ENCODE measurements around the gene MTHFR.

The MTHFR gene

GRCh38 chr1:11805422-11806306 is at the start of gene MTHFR, which contains the start of gene CLCN6:
Gene MTHFR, minus strand, starts transcription at chr1:11805964. Its CDS starts 2,848 bp downstream, at chr1:11803116.
Gene CLCN6, plus strand, starts transcription at chr1:11806191. Its CDS starts 72 bp downstream, at chr1:11806263.
- peak; percentile 99 for DNase-seq

DNA sequence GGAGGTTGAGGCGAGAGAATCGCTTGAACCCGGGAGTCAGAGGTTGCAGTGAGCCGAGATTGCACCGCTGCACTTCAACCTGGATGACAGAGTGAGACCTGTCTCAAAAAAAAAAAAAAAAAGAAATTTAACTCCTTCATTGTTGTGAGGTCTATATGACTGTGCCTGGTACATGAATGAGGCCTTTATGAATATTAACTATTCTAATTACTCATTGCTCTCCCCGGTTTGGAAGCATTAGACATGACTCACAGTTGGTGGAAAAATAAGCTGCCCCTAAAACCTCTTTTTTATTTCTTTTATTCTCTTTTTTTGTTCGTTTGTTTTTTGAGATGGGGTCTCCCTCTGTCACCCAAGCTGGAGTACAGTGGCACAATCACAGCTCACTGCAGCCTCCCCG is 49.7 kb upstream of the MTHFR start:
- DNase-seq, result no peak

GRCh38 chr1:11854519-11854918 is 48.8 kb upstream of the MTHFR start:
- no peak for DNase-seq

DNA sequence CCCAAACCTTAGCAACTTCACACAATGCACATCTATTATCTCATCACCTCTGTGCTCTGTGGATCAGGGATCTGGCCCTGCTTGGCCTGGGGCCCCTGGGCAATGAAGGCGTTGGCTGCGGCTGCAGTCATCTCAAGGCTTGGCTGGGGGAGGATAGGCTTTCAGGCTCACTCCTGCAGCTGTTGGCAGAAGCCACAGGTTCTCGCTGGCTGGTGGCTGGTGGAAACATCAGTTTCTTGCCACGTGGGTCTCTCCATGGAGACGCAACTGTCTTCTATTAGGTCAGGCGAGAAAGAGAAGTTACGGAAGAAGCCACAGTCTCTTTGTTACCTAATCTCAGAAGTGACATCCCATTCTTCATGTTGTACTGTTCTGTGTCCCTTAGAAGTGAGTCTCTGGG is 45.4 kb upstream of the MTHFR start:
- DNase-seq, result no peak

DNA sequence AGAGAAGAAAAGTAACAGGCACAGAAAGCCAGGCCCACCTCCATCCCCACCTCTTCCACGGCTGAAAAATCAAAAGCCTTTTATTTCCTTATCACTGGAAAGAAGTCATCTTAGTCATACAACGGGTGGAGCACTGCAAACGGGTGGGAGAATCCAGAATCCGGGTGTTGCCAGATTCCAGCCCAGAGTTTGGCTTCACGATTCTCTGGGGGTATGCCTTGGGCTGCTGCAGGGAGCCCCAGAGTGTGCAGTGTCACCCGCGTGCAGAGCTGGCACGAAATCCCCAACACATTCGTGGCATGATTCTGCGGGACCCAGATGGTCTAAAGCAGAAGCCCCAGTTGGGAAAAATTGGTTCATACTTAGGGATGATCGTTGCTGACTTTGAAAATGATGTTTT is 44.4 kb upstream of the MTHFR start:
- no peak for DNase-seq

- DNase-seq, result no peak
Observed at GRCh38 chr1:11848373-11848700, 42.6 kb upstream of the MTHFR start.

DNA sequence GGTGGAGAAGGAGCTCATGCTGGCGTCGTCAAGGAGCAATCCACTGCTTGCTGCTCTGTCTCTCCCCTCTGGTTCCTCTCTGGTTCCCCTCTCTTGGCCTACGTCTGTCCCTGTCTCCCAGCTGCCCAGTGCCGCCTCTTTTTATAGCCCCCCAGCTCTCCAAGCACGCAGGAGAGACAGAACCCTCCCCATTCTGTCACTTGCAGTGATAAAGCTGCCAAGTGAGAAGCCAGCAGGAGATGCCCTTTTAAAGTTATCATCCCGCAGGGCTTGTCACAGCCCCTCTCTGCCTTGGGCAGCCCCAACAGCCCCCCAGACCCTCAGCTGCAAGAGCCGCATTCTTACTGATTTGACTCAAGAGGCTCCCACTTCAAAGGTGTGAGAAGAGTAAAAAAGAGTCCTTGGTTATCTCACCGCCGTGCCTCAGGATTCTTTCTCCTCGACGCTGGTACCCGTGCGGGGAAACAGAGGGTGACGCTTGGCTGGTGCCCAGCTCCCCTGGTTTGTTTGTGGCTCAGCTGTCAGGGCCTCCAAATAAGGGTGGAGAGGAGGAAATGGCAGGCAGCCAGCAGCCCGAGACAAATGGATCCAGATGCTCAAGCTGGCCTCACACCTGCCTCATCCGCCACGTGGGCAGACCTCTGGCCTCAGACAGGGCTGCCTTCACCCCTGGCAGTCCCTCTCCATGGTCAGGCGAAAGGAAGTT is 42.1 kb upstream of the MTHFR start, which contains the start of gene NPPA:
TSS of gene NPPA (minus strand) at position 117 of the 706 bp plus-strand sequence. CDS start at position 18, 99 bp downstream.
- peak; percentile 32 for DNase-seq

DNA sequence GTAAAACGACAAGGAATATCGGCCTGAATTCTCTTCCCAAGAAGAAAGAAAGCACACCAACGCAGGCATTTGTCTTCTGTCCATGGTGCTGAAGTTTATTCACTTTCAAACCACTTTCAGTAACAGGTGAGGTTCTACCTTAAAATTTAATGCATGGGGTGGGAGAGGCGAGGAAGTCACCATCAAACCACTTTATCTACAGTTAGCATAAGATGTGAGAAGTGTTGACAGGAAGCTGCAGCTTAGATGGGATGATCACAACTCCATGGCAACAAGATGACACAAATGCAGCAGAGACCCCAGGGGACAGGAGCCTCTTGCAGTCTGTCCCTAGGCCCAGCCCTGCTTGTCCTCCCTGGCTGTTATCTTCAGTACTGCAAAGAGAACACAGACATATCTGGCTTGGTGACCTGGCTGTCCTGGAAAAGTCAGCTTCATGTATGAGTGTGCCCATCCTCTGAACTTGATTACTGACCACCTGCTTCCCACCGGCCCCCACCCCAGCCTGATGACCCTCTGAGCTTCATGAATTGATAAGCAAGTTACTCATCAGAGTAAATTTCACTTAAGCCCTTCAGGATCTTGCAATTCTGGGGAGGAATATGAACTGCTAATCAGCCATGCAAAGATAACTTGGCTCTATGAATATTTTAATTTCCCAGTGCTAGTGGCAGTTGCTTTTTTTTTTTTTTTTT is 40.0 kb upstream of the MTHFR start:
- peak; percentile 16 for DNase-seq

GRCh38 chr1:11842154-11843041 is 36.6 kb upstream of the MTHFR start:
- DNase-seq, result peak; percentile 17

DNA sequence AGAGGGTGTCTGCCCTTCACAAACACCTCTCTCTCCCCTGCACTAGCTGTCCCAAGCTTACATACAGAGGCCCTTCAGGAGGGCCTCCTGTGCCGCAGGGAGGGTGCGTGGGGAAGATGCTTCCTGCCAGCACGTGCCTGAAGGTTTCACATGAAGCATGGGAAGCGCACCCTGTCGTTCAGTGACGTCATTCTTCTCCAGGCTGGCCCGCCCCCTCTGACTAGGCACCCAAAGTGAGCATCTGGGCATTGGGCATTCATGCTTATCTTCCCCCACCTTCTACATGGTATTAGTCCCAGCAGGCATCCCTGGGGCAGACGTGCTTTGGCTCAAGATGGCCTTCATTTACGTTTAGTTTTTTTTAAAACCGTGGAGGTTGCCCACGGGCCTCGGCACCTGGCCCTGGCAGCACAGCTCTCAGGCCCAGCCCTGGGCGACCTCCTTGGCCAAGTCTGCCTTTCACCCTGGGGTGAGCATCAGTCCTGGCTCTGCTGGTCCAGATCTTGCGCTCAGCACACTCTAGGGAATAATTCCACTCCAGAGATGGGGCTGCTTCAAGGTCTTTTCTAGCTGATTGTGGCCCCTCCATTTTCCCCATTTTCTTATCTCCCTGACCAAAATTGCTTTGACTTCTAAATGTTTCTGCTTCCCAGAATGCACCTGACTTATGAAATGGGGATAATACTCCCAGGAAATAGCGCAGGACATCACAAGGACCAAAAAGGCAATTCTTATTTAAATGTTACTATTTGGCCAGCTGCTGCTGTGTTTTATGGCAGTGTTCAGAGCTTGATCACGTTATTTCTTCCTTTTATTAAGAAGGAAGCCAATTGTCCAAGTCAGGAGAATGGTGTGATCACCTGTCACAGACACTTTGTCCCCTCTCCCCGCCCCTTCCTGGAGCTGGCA is 35.7 kb upstream of the MTHFR start:
- no peak for DNase-seq

DNA sequence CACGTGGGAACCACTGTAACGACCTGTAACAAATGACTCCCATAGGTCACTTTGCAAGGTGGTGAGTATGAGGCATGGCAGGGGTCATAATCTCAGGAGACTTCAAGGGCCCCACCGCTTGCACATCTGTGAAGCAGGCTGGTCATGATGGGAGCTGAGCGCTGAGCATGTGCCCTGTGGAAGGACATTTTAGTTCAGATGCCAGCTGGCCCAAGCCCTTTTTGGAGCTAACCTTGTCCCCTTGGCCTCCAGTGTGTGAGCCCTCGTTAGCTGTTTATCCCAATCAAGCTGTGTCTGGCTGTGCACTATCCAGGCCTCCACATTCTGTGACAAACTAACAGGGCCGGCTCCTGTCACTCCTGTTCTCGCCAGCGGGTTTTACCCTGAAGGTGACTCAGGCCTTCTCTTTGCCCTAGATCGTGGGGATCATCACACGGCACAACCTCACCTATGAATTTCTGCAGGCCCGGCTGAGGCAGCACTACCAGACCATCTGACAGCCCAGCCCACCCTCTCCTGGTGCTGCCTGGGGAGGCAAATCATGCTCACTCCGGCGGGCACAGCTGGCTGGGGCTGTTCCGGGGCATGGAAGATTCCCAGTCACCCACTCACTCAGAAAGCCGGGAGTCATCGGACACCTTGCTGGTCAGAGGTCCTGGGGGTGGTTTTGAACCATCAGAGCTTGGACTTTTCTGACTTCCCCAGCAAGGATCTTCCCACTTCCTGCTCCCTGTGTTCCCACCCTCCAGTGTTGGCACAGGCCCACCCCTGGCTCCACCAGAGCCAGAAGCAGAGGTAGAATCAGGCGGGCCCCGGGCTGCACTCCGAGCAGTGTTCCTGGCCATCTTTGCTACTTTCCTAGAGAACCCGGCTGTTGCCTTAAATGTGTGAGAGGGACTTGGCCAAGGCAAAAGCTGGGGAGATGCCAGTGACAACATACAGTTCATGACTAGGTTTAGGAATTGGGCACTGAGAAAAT is 34.3 kb upstream of the MTHFR start:
- no peak for DNase-seq

DNA sequence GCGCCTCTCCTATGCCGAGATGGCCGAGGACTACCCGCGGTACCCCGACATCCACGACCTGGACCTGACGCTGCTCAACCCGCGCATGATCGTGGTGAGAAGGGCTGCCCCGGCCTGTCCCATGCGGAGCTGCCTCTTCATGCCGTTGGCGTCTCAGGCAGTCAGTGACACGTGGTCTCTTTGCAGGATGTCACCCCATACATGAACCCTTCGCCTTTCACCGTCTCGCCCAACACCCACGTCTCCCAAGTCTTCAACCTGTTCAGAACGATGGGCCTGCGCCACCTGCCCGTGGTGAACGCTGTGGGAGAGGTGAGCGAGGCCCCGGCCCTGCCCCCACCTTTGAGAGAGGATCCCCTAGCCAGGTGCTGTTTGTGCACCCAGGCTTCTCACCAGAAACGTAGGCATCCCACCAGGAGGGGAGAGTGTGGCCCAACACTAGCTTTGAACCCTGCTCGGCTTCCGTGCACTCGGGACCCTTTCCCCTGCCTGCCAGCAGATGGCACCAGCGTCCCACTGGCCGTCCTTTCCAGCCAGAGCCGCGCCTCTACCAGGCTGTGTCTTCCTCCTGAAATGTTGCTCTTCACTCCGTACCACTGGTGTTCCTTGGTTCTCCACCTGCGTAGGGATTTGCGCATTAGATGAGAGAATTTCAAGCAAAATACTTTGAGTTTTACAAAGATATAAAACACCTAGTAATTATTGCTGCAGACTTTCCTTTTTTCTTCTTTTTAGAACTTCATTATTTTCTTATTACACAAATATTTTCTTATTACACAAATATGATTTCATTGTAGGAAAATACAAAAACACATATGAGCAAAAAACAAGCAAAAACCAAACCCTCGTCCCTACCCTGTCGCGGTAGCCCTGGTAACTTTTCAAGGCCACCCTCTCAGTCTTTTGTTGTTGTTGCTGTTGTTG is 32.8 kb upstream of the MTHFR start:
- DNase-seq, result peak; percentile 42

- DNase-seq, result no peak
Observed at GRCh38 chr1:11837767-11838348, 32.1 kb upstream of the MTHFR start.

DNA sequence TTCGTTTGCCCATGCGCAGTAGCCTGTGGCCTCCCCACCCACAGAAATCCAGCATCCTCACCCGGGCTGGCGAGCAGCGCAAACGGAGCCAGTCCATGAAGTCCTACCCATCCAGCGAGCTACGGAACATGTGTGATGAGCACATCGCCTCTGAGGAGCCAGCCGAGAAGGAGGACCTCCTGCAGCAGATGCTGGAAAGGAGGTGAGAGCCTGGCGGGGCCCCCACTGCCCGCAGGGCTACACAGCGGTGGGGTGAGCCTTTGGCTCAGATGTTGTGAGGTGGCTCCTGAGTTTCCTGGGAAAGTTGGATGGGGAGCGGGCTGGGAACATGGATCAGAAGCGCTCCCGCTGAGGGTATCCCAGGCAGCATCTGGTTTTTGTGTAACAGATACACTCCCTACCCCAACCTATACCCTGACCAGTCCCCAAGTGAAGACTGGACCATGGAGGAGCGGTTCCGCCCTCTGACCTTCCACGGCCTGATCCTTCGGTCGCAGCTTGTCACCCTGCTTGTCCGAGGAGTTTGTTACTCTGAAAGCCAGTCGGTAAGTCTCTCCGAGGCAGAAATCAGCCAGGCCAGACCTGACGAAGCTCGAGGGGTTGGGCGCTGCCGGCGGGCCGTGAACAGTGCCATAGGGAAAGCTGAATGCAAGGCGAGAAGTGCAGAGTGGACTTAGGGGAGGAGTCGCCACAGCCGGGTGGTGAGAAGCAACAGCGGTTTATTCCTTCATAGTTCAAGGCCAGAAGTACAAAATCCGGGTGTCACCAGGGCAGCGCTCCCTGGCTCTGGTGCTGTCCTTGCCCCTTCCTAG is 31.4 kb upstream of the MTHFR start:
- DNase-seq, result no peak

- no peak for DNase-seq
Observed at GRCh38 chr1:11835441-11836225, 29.9 kb upstream of the MTHFR start.

DNA sequence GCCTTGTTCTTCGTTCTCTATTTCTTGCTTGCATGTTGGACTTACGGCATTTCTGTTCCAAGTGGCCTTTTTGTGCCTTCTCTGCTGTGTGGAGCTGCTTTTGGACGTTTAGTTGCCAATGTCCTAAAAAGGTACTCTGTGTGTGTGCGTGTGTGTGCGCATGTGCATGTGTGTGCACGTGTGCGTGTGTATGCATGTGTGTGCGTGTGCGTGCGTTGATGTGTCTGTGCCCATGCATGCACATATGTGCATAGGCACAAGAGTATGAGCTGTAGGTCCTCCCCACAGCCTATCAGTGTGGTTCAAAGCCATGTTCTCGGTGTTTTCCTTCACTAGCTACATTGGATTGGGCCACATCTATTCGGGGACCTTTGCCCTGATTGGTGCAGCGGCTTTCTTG is 28.1 kb upstream of the MTHFR start:
- DNase-seq, result no peak

- no peak for DNase-seq
Observed at GRCh38 chr1:11833497-11833896, 27.7 kb upstream of the MTHFR start.

All from fibroblast of skin of right quadriceps (primary cell).